Measurements from ENCODE around the gene CBFB. TPM values are rescaled to one million over a fixed set of nuclear protein-coding genes. Genes with fewer than 3 reads are reported as not detected.
"Not testable (repeated sequence)": the region's sequence is repeated elsewhere in the genome, so short reads cannot be mapped to it uniquely, and the experiment has no call there.

Gene CBFB
- total and polyA plus RNA-seq, 12 donors = 13.0 to 41.2 (median 27.1) TPM

- intact Hi-C loops (cut with DNase I) = no loop called here
- no peaks in the 10 kb centered on the region for H3K36me3 ChIP-seq (replicated peaks in 1 of 2)
- no peak for DNase-seq
- TF ChIP-seq CTCF (IDR thresholded peaks at IDR 0.05) = no peak
- no peak for TF ChIP-seq POLR2A (IDR thresholded peaks at IDR 0.05)
- no peaks in the 10 kb centered on the region for H3K27me3 ChIP-seq
- no peak overlapping the region for H3K27ac ChIP-seq
- no peak overlapping the region for H3K4me3 ChIP-seq
- H3K9me3 ChIP-seq (replicated peaks in 1 of 3) = no peaks in the 10 kb centered on the region
- WGBS, 4 donors = 83 to 92% (median 86%) methylated on average over 5 of the region's 5 CpGs
- H3K4me1 ChIP-seq (replicated peaks in 1 of 2) = peaks cover 0 to 17% of the 10 kb centered on the region in 2 donors
Observed at GRCh38 chr16:67036323-67036741, 7.4 kb downstream of the CBFB start.

GRCh38 chr16:67039260-67040020 is 10.5 kb downstream of the CBFB start:
- no peak for DNase-seq
- Histone ChIP-seq H3K27ac (no peak overlapping the region), H3K4me3 (no peak overlapping the region), H3K4me1 (replicated peaks in 1 of 2) (peaks cover 0 to 9% of the 10 kb centered on the region in 2 donors), H3K9me3 (replicated peaks in 1 of 3) (no peaks in the 10 kb centered on the region), H3K36me3 (replicated peaks in 1 of 2) (no peaks in the 10 kb centered on the region), H3K27me3 (no peaks in the 10 kb centered on the region)
- TF ChIP-seq POLR2A (IDR thresholded peaks at IDR 0.05) (no peak), CTCF (IDR thresholded peaks at IDR 0.05) (no peak)
- WGBS, 4 donors = 92 to 94% (median 93%) methylated on average over 2 of the region's 2 CpGs
- intact Hi-C loops (cut with DNase I) = no loop called here

- Histone ChIP-seq H3K27ac (no peak overlapping the region), H3K36me3 (replicated peaks in 1 of 2) (no peaks in the 10 kb centered on the region), H3K4me1 (replicated peaks in 1 of 2) (peaks cover 0 to 2% of the 10 kb centered on the region in 2 donors), H3K27me3 (no peaks in the 10 kb centered on the region), H3K4me3 (no peak overlapping the region), H3K9me3 (replicated peaks in 1 of 3) (no peaks in the 10 kb centered on the region)
- TF ChIP-seq CTCF (IDR thresholded peaks at IDR 0.05) = no peak
- TF ChIP-seq POLR2A (IDR thresholded peaks at IDR 0.05) = no peak
- no peak for DNase-seq
- intact Hi-C loops (cut with DNase I) = no loop called here
- WGBS, 4 donors = 73 to 86% (median 78%) methylated on average over 2 of the region's 2 CpGs
Observed at GRCh38 chr16:67040166-67040565, 11.2 kb downstream of the CBFB start.

- Histone ChIP-seq H3K9me3 (replicated peaks in 1 of 3) (no peaks in the 10 kb centered on the region), H3K4me1 (replicated peaks in 1 of 2) (no peaks in the 10 kb centered on the region), H3K36me3 (replicated peaks in 1 of 2) (no peaks in the 10 kb centered on the region), H3K4me3 (no peak overlapping the region), H3K27ac (no peak overlapping the region), H3K27me3 (no peaks in the 10 kb centered on the region)
- intact Hi-C loops (cut with DNase I) = no loop called here
- TF ChIP-seq POLR2A (IDR thresholded peaks at IDR 0.05) (no peak), CTCF (IDR thresholded peaks at IDR 0.05) (no peak)
- no peak for DNase-seq
- 86 to 97% (median 90%) methylated on average over 2 of the region's 2 CpGs for WGBS, 4 donors
Observed at GRCh38 chr16:67040906-67041305, 12.0 kb downstream of the CBFB start.

- not testable (repeated sequence) for H3K36me3 ChIP-seq (replicated peaks in 1 of 2)
- WGBS, 4 donors = 95 to 97% (median 97%) methylated on average over 4 of the region's 4 CpGs
Observed at GRCh38 chr16:67041520-67041919, 12.6 kb downstream of the CBFB start.

More at GRCh38 chr16:67041520-67041919, 12.6 kb downstream of the CBFB start:
- H3K4me1 ChIP-seq (replicated peaks in 1 of 2); H3K27ac ChIP-seq; H3K27me3 ChIP-seq; H3K9me3 ChIP-seq (replicated peaks in 1 of 3); DNase-seq; H3K4me3 ChIP-seq; intact Hi-C loops (cut with DNase I): not testable (repeated sequence)

Data from adrenal gland (tissue), 12 donors.